IMR-90 (cell line): ENCODE data around the gene LMBRD2. TPM values are rescaled to one million over a fixed set of nuclear protein-coding genes. Genes with fewer than 3 reads are reported as not detected.
A peak's percentile ranks its signal among the peaks of the same experiment; 100 is the strongest.

Experiments used
- ATAC-seq: fragments of 200-7000 bp; cut with Tn5 transposase; 2 replicates; pipeline ENCODE4 v1.9.1; 2020; ENCODE audit warnings: low read depth, mild to moderate bottlenecking, moderate library complexity
- BruUV-seq: library from RNA; stranded (reverse); fragments of 400-500 nt; replicated peaks from 2 replicates; lab custom pipeline; 2021; lab: Mats Ljungman, UMichigan
- CTCF ChIA-PET: fragments of 300-600 bp; formaldehyde crosslinking; extraction: SDS; loops from one replicate; lab custom pipeline; 2021; ENCODE audit warnings: antibody characterized with exemption; lab: Yijun Ruan, JAX
- POLR2A ChIA-PET: fragments of 300-600 bp; sonication (Branson Sonifier 250); formaldehyde crosslinking; loops from one replicate; lab custom pipeline; 2022; ENCODE audit warnings: antibody characterized with exemption; ENCODE audit not compliant: unreplicated experiment; lab: Charles Lee
- DNase-seq: peaks from one replicate; pipeline ENCODE4 v3.0.0; 2013
- H2AFZ ChIP-seq: replicated peaks from 2 replicates; pipeline ENCODE3; 2013; ENCODE audit warnings: low read length, mild to moderate bottlenecking; ENCODE audit not compliant: poor library complexity
- H2AK5ac ChIP-seq: 2 replicates; pipeline ENCODE4 v1.6.1; 2013; ENCODE audit warnings: low read depth, low read length, inconsistent platforms
- H2AK9ac ChIP-seq: replicated peaks from 2 replicates; pipeline ENCODE3; 2013; ENCODE audit warnings: mild to moderate bottlenecking, low read depth, low read length, moderate library complexity; ENCODE audit not compliant: poor library complexity
- H2BK120ac ChIP-seq: 2 replicates; pipeline ENCODE4 v1.6.1; 2013; ENCODE audit warnings: low read depth, low read length, inconsistent platforms
- H2BK15ac ChIP-seq: 3 replicates; pipeline ENCODE4 v1.6.1; 2013; ENCODE audit warnings: low read depth, low read length, inconsistent platforms
- H2BK20ac ChIP-seq: 2 replicates; pipeline ENCODE4 v1.6.1; 2013; ENCODE audit warnings: low read depth, mild to moderate bottlenecking, inconsistent platforms, low read length, moderate library complexity
- H2BK5ac ChIP-seq: 2 replicates; pipeline ENCODE4 v1.6.1; 2013; ENCODE audit warnings: mild to moderate bottlenecking, low read depth, low read length, inconsistent platforms; ENCODE audit not compliant: poor library complexity, severe bottlenecking
- H3K14ac ChIP-seq: replicated peaks from 2 replicates; pipeline ENCODE4 v1.6.1; 2013; ENCODE audit warnings: low read depth, low read length, inconsistent platforms
- H3K18ac ChIP-seq: 2 replicates; pipeline ENCODE4 v1.6.1; 2013; ENCODE audit warnings: low read depth, low read length, control low read depth
- H3K23ac ChIP-seq: 2 replicates; pipeline ENCODE4 v1.6.1; 2013; ENCODE audit warnings: low read depth, low read length, inconsistent platforms
- H3K27ac ChIP-seq: 2 replicates; pipeline ENCODE4 v1.5.1; 2013; ENCODE audit warnings: mild to moderate bottlenecking, control low read depth, low read length; ENCODE audit not compliant: insufficient read depth
- H3K27me3 ChIP-seq: 2 replicates; pipeline ENCODE4 v1.6.1; 2013; ENCODE audit warnings: low read length; ENCODE audit not compliant: control insufficient read depth, insufficient read depth
- H3K36me3 ChIP-seq: 2 replicates; pipeline ENCODE4 v1.6.1; 2013; ENCODE audit warnings: low read length, mixed read lengths; ENCODE audit not compliant: control insufficient read depth, insufficient read depth
- H3K4ac ChIP-seq: 2 replicates; pipeline ENCODE4 v1.6.1; 2013; ENCODE audit warnings: low read depth, low read length, inconsistent platforms
- H3K4me1 ChIP-seq: 2 replicates; pipeline ENCODE4 v1.6.1; 2013; ENCODE audit warnings: low read length, mixed read lengths; ENCODE audit not compliant: control insufficient read depth, insufficient read depth
- H3K4me2 ChIP-seq: 2 replicates; pipeline ENCODE4 v1.6.1; 2013; ENCODE audit warnings: low read depth, mild to moderate bottlenecking, control low read depth, low read length, moderate library complexity
- H3K4me3 ChIP-seq: 2 replicates; pipeline ENCODE4 v1.5.1; 2013; ENCODE audit warnings: low read depth, mild to moderate bottlenecking, control low read depth, low read length, moderate library complexity; ENCODE audit not compliant: insufficient read depth
- H3K56ac ChIP-seq: 2 replicates; pipeline ENCODE4 v1.6.1; 2013; ENCODE audit warnings: low read length, inconsistent platforms; ENCODE audit not compliant: insufficient read depth; ENCODE audit errors: extremely low read depth
- H3K79me1 ChIP-seq, 2 experiments: 2 replicates each; pipeline ENCODE4 v1.6.1; 2013; ENCODE audit warnings: low read length in 2 of 2, inconsistent platforms in 1 of 2, low read depth in 1 of 2
- H3K9ac ChIP-seq: 2 replicates; pipeline ENCODE4 v1.6.1; 2013; ENCODE audit warnings: low read depth, low read length, control low read depth
- H3K9me1 ChIP-seq: 2 replicates; pipeline ENCODE4 v1.6.1; 2013; ENCODE audit warnings: low read length, inconsistent platforms; ENCODE audit not compliant: insufficient read depth
- H3K9me3 ChIP-seq: 2 replicates; pipeline ENCODE4 v1.6.1; 2013; ENCODE audit warnings: low read length; ENCODE audit not compliant: control insufficient read depth, insufficient read depth
- H4K20me1 ChIP-seq: 2 replicates; pipeline ENCODE4 v1.6.1; 2013; ENCODE audit warnings: low read length, inconsistent platforms; ENCODE audit not compliant: insufficient read depth
- H4K5ac ChIP-seq: 2 replicates; pipeline ENCODE4 v1.6.1; 2013; ENCODE audit warnings: mild to moderate bottlenecking, low read depth, low read length, control low read depth
- H4K8ac ChIP-seq, 2 experiments: 2 replicates each; pipeline ENCODE4 v1.6.1; 2013; ENCODE audit warnings: low read depth in 2 of 2, low read length in 2 of 2, control low read depth in 1 of 2, inconsistent platforms in 1 of 2
- H4K91ac ChIP-seq: 2 replicates; pipeline ENCODE4 v1.6.1; 2013; ENCODE audit warnings: low read depth, low read length, inconsistent platforms; ENCODE audit not compliant: insufficient read depth
- BHLHE40 ChIP-seq: fragments of 150-350 bp; IDR thresholded peaks from 2 replicates; pipeline ENCODE4 v1.6.1; 2016; ENCODE audit warnings: mild to moderate bottlenecking, low read depth, low read length
- CEBPB ChIP-seq: IDR thresholded peaks from 2 replicates; pipeline ENCODE4 v1.6.1; 2012; ENCODE audit warnings: low read depth, low read length, improper control_type of control experiment
- CHD1 ChIP-seq: IDR thresholded peaks from 2 replicates; pipeline ENCODE4 v1.6.1; 2012; ENCODE audit warnings: low read depth, low read length, improper control_type of control experiment
- CTCF ChIP-seq: conservative IDR thresholded peaks from 2 replicates; pipeline ENCODE4 v1.5.1; 2012; ENCODE audit warnings: mild to moderate bottlenecking, low read depth, low read length, improper control_type of control experiment
- NFE2L2 ChIP-seq: fragments of 150-350 bp; IDR thresholded peaks from 2 replicates; pipeline ENCODE4 v1.6.1; 2016; ENCODE audit warnings: low read depth, mild to moderate bottlenecking, low read length
- RAD21 ChIP-seq: IDR thresholded peaks from 2 replicates; pipeline ENCODE4 v1.6.1; 2012; ENCODE audit warnings: low read length, improper control_type of control experiment
- WGBS, 2 experiments: methylation state at CpG; one replicate each; pipeline versions ENCODE4 v1.1.5 to v1.1.7; 2013; ENCODE audit warnings: missing lambda C conversion rate in 2 of 2; ENCODE audit not compliant: insufficient read length in 1 of 2; ENCODE audit errors: extremely low coverage in 2 of 2; 5-methylcytosine and 5-hydroxymethylcytosine counted together
- dilution Hi-C: fragments of 300-500 bp; cut with HindIII; formaldehyde crosslinking; loops from one replicate; pipeline ENCODE4 v1.14.3; 2018; ENCODE audit warnings: low sequenced_read_pairs; ENCODE audit not compliant: unreplicated experiment
- in situ Hi-C: fragments of 300-500 bp; cut with MboI; formaldehyde crosslinking; loops from 3 replicates; pipeline ENCODE4 v1.14.3; 2019; ENCODE audit warnings: low sequenced_read_pairs, inconsistent platforms, mixed read lengths
- intact Hi-C: fragments of 100-400 bp; cut with micrococcal nuclease; formaldehyde crosslinking; loops from 2 replicates; pipeline ENCODE4 v1.10.0; 2022
- polyA plus RNA-seq, 3 experiments: library from polyadenylated mRNA; depleted of rRNA; stranded (reverse); fragments of >200 nt; gene quantifications; 2 replicates each; pipeline ENCODE4 v1.2.3, GENCODE V29; 2012; ENCODE audit warnings: low replicate concordance in 1 of 3
- total RNA-seq: library from RNA; depleted of rRNA; stranded (reverse); fragments of >200 nt; gene quantifications from 2 replicates; pipeline ENCODE4 v1.2.3, GENCODE V29; 2012

Gene LMBRD2
- total and polyA plus RNA-seq, 2 of the 4 experiments (the other 2 are of a cell fraction) = 1.8 to 5.2 TPM

GRCh38 chr5:36073595-36074216, 78.0 kb downstream of the LMBRD2 start:
- Histone ChIP-seq H3K9me1 (no peaks in the 10 kb centered on the region), H2AFZ (no peak overlapping the region), H4K8ac (no peak overlapping the region), H3K36me3 (no peaks in the 10 kb centered on the region), H3K9ac (no peak overlapping the region), H2AK5ac (no peak overlapping the region), H3K4me2 (no peak overlapping the region), H3K9me3 (no peaks in the 10 kb centered on the region), H2BK20ac (no peak overlapping the region), H3K18ac (no peak overlapping the region), H3K79me1 (no peaks in the 10 kb centered on the region), H2BK120ac (no peak overlapping the region), H4K20me1 (no peaks in the 10 kb centered on the region), H3K4me3 (no peak overlapping the region), H2AK9ac (no peak overlapping the region), H3K56ac (no peak overlapping the region), H3K27me3 (peaks cover 12% of the 10 kb centered on the region), H3K4ac (no peak overlapping the region), H4K5ac (no peak overlapping the region), H2BK5ac (no peak overlapping the region), H3K23ac (no peak overlapping the region), H3K4me1 (no peaks in the 10 kb centered on the region), H2BK15ac (no peak overlapping the region), H3K27ac (no peak overlapping the region), H3K14ac (no peak overlapping the region), H4K91ac (no peak overlapping the region)
- no CpG with 5 or more reads among the region's 3 CpGs for WGBS, 2 experiments
- ChIA-PET CTCF (interaction anchor here (1.6 kb wide), 1 partner anchor 192 kb away, joined by 3 read pairs; no protein-coding TSS in a partner anchor), POLR2A (no interaction called here)
- dilution Hi-C loops (no loop called here), intact Hi-C loops (loop anchor here (10.0 kb wide), 1 partner anchor 621 kb away; no protein-coding TSS in a partner anchor), in situ Hi-C loops (no loop called here)
- no peak for TF ChIP-seq BHLHE40
- TF ChIP-seq CTCF = 0 out of 2 replicates have a peak, but pooled peaks have one; percentile 4
- TF ChIP-seq CHD1 = no peak
- TF ChIP-seq NFE2L2 = no peak
- no peak for TF ChIP-seq CEBPB
- no peak for TF ChIP-seq RAD21
- no TSS peak for BruUV-seq
- ATAC-seq (peak; percentile 40; the same call in 1 of the 2 replicates), DNase-seq (no peak)
